Fibroblast of villous mesenchyme (primary cell): ENCODE data around the gene ZNF396. TPM values are rescaled to one million over a fixed set of nuclear protein-coding genes. Genes with fewer than 3 reads are reported as not detected.
A peak's percentile ranks its signal among the peaks of the same experiment; 100 is the strongest.

Experiments used
- DNase-seq: peaks from one replicate; pipeline ENCODE4 v3.0.0-alpha.2; 2010; ENCODE audit warnings: low read depth
- H3K4me3 ChIP-seq: 2 replicates; pipeline ENCODE4 v1.5.1; 2011; ENCODE audit warnings: low read depth, mild to moderate bottlenecking, low read length
- total RNA-seq: library from RNA; depleted of rRNA; stranded (reverse); fragments of >200 nt; gene quantifications from 2 replicates; pipeline ENCODE4 v1.2.3, GENCODE V29; 2012
- TF ChIP-seq, protein P1 (sequence below): IDR thresholded peaks from 2 replicates; pipeline ENCODE4 v1.5.1; 2012; ENCODE audit warnings: low read depth, mild to moderate bottlenecking, low read length; ENCODE audit not compliant: insufficient read depth

The ZNF396 gene
- total RNA-seq, 1 donor: 1.3 TPM

GRCh38 chr18:35334821-35335220 lies 42.3 kb downstream of the ZNF396 start:
- TF ChIP-seq, protein P1, sequence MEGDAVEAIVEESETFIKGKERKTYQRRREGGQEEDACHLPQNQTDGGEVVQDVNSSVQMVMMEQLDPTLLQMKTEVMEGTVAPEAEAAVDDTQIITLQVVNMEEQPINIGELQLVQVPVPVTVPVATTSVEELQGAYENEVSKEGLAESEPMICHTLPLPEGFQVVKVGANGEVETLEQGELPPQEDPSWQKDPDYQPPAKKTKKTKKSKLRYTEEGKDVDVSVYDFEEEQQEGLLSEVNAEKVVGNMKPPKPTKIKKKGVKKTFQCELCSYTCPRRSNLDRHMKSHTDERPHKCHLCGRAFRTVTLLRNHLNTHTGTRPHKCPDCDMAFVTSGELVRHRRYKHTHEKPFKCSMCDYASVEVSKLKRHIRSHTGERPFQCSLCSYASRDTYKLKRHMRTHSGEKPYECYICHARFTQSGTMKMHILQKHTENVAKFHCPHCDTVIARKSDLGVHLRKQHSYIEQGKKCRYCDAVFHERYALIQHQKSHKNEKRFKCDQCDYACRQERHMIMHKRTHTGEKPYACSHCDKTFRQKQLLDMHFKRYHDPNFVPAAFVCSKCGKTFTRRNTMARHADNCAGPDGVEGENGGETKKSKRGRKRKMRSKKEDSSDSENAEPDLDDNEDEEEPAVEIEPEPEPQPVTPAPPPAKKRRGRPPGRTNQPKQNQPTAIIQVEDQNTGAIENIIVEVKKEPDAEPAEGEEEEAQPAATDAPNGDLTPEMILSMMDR: no peak
- H3K4me3 ChIP-seq: no peak overlapping the region
- no peak for DNase-seq

DNA sequence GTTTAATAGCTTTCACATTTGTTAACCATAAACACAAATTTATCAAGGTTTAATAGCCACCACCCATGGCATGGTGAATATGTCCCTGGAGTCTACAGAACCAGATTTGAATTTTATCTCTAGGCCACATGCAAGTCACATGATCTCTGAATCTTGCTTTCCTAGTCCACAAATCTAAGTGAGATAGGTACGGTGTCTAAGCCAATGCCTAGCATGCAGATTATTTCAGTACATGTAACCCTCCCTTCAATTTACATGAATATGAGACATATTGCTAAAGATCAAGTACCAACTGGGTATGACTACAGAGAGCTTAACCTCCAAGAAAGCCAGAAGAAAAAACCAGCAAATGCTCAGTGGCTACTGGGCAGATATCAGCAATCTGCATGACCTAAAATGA lies 42.9 kb downstream of the ZNF396 start:
- DNase-seq: no peak
- TF ChIP-seq, protein P1: no peak
- no peak overlapping the region for H3K4me3 ChIP-seq

DNA sequence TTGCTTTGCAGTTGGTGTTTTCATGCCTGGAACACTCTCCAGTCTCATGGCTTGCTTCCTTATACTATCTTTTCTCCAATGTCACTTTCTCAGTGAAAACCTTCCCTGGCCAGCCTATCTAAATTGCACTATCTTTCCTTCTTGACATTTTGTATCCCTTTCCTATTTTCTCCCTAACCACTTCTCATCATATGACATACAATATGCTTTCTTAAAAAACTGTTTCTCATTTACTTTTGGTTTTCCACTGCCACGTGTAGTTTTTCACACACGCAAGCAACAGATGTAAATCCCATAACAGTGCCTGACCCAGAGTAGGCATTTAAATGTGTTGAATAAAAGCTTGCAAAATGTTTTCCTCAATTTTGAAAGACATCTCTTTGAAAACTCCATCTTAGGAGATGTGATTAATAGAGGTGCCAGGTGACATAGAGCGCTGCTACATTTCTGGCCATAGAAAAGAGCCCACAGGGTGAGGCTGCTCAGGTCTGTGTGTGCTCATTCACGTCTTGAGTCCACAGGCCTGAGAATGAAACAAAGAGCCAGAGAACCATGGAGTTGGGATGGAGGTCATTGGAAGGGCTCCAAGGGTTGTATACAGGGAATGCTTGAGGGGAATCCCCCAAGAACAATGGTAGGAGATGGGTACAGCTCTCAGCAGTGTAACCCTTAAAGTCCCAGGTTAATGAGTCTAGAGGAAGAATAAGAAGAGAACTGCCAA lies 45.6 kb downstream of the ZNF396 start:
- TF ChIP-seq, protein P1: no peak
- DNase-seq: no peak
- no peak overlapping the region for H3K4me3 ChIP-seq

- H3K4me3 ChIP-seq: no peak overlapping the region
- TF ChIP-seq, protein P1: no peak
These were observed 48.3 kb downstream of the ZNF396 start for GRCh38 chr18:35328868-35329267.

DNA sequence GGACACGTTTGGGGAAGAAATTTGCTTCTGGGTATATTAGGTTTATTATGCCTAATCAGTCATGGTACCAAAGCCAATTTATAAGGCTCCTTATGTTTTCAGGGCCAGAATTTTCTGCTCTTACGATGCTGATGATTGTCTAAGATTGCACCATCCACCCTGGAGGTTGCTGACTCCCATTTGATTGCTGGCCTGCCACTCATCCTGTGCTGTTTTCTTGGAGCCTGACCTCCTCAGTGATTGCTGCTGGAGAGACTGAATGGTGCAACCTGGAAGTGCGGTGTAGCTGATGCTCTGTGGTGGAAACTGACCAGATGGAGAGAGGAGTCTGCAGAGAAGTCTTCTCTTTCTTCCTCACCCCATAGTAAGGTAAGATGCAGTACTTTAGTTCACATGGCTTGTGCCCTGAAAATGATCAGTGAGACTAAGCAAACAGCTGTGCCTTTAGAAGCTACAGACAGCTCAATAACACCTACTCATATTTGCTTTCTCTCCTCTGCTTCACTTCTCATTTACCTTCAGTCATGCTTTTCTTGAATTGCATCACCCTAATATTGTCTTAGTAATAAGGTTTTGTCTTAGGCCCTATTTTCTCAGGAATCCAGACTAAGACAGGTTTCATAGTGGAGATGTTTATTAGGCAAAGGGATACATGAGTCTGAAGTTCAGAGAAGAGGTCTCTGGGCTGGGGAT lies 50.3 kb downstream of the ZNF396 start:
- DNase-seq: no peak
- TF ChIP-seq, protein P1: no peak
- H3K4me3 ChIP-seq: no peak overlapping the region

More at GRCh38 chr18:35328868-35329267, 48.3 kb downstream of the ZNF396 start:
- DNase-seq: no peak

GRCh38 chr18:35324926-35325655 lies 52.0 kb downstream of the ZNF396 start:
- TF ChIP-seq, protein P1: no peak
- DNase-seq: peak; percentile 22
- no peak overlapping the region for H3K4me3 ChIP-seq
